Epidermal melanocyte (primary cell): ENCODE measurements around the gene ZNF391.
A peak's percentile ranks its signal among the peaks of the same experiment; 100 is the strongest.
"Not testable (repeated sequence)": the region's sequence is repeated elsewhere in the genome, so short reads cannot be mapped to it uniquely, and the experiment has no call there.

ENCODE experiments used
- DNase-seq: peaks from one replicate; pipeline ENCODE4 v3.0.0; 2011; ENCODE audit warnings: low spot score; ENCODE audit not compliant: insufficient read length

The ZNF391 gene

DNA sequence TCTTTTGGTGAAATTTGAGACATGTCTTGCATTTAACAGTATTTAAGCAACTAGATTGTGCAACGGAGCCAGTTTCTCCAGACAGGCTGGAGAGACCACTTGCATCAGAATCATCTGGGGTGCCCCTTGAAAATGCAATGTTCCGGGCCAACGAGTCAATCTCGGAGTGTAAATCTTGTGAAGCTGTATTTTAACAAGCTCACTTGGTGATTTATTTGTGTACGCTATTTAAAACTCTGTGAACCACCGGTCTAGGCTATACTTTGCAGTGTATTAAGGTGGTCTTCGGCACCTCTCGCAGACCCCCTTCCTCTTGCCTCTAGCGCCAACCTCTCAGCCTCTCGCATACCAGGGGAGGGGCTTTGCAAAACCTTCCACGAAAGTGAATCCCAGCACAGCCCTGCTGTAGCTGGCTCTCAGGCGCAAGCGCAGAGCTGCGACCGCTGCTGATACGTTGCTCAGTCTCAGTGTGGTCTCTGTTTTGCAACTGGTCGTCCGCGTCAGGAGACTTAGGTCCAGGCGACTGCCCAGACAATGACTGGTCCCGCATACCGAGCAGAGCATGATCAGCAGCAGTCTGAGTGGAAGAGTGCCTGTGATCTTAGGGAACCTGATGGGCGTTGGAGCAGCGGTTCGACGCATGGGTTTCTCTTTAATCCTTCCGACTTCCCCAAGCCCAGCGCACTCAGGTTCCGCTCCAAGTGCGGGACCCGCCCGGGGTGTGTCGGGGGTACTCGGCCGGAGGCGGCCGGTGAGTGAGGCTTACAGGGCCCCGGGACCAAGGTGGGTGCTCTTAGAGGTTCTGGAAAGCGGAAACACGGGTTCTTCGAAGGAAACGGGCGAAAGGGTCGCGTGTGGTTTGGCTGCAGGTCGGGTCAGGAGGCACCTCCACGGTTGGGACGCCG, at the start of gene ZNF391:
TSS of gene ZNF391 (plus strand) at position 467 of the 905 bp plus-strand sequence. CDS start 11,612 bp downstream, outside the sequence.
- peak; percentile 63 for DNase-seq

DNA sequence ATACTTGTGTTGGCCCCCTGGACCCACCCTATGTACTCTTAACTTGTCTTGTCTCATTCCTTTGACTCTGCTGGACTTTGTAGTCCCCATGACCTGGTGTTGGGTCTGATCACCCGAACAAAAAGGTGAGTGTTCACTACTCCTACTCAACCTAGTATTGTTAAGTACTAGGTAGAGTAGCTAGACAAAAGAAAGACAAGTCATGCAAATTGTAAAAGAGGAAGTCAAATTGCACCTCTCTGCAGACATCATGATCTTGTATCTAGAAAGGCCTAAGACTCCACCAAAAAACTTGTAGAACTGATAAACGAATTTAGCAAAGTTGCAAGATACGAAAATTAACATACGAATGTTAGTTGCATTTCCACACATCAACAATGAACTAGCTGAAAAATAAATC, 35.7 kb upstream of the ZNF391 start:
- no peak for DNase-seq

DNA sequence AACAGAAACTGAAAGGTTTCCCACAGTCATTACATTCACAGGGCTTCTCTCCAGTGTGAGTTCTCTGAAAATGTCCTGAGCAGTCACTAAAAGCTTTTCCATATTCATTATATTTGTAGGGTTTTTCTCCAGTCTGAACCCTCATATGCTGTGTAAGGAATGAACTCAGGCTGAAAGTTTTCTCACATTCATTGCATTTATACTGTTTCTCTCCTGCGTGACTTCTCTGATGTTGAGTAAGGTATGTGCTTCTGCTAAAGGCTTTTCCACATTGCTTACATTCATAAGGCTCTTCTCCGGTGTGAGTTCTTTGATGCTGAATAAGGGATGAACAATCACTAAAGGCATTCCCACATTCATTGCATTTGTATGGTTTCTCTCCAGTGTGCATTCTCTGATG, 29.8 kb upstream of the ZNF391 start:
- DNase-seq = no peak

DNA sequence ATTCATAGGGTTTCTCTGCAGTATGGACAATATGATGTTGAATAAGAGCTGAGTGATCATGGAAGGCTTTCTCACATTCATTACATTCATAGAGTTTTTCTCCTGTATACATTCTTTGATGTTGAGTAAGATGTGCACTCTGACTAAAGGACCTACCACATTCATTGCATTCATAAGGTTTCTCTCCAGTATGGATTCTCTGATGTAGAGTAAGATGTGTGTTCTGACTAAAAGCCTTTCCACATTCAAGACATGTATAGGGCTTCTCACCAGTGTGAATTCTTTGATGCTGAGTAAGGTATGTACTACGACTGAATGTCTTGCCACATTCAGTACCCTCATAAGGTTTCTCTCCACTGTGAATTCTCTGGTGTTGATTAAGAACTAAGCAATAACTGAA, 29.3 kb upstream of the ZNF391 start:
- no peak for DNase-seq

DNA sequence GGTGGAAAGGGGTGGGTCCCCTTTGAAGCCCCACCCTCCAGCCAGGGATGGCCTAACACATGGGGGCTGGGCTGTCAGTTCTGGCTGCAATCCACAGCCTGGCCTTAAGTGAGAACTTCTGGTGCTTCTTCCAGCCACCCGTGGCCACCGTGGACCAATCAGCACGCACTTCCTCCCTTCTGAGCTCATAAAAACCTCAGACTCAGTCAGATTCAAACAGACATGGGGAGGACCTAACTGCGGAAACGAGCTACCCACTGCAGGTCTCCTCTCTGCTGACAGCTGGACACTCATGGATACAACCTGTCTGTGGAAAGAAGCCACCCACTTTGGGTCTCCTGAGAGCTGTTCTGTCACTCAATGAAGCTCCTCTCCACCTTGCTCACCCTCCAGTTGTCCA, 20.4 kb upstream of the ZNF391 start:
- no peak for DNase-seq

DNA sequence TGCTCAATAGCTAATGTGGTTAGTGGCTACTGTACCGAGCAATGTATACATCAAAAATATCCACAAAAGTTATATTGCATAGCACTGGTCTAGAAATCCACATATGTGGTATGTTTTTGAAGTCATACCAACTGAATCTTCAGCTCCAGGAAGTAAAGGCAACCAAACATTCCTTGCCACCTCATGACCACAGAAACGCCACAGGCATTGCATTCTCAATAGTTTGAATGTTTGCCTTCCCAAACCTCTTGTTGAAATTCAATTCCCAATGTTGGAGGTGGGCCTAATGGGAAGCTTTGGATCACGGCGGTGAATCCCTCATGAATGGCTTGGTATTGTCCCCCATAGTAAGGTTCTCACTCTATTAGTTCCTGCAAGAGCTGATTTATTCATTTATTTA, 18.2 kb upstream of the ZNF391 start:
- DNase-seq = no peak

DNA sequence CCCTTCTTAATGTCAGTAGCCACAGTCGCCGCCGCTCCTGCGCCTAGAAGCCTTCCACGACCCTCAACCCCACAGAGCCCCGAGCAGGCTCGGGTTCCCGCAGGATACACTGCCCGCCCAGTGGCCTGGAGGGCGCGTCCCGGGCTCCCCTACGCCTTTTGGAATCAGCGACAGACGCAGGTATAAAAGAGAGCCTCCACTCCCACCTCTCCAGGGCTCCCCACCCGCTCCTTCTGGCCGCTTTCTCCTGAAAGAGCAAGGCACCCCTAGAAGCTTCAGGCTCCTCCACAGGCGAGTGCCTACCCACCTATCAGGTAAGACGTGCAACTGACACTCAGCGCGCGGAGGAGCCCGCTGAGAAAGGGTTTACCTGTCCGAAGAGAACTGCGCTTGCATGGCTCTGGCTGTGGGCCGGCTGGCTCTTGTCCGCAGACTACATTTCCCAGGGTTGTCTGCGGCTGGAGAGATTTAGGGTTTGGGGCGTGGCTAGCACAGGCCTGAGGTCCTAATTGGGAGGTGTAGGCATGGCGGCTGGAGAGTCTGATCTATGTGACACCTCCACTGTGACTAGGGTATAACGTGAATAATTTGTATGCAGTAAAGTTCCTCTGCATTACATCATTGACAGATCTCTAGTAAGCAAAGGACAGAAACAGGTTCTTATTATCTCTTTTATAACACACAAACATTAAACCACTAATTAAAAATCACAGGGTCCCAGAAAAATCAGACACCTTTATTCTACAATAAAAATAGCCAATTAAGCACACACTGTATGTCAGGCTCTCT, 13.5 kb upstream of the ZNF391 start:
- peak; percentile 44 for DNase-seq

DNA sequence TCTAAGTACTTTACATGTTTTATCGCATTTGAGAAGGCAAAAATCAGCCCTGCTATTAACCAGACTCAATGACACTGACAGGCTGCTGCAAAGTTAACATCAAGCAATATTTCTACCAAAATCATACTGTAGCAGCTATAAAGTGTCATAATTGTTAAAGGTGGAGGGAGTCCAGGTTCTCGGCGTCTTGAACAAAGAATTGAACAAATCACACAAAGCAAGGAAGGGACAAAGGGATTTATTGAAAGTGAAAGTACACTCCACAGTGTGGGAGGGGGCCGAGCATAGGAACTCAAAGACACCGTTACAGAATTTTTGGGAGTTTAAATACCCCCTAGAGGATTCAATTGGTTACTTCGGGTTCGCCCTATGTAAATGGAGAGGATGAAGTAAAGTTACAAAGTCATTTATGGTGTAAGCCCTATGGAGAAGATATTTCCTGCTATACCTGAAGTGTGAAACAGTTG, 12.9 kb upstream of the ZNF391 start:
- DNase-seq = no peak

DNA sequence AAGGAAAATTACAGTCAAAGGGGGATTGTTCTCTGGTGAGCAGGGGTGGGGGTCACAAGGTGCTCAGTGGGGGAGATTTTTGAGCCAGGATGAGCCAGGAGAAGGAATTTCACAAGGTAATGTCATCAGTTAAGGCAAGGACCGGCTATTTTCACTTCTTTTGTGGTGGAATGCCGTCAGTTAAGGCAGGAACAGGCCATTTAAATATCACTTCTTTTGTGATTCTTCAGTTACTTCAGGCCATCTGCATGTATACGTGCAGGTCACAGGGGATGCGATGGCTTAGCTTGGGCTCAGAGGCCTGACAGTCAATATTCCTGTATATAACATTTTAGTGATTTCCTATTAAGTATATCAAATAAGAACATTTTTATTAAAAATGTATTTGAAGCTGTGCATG, 10.2 kb upstream of the ZNF391 start:
- not testable (repeated sequence) for DNase-seq

DNA sequence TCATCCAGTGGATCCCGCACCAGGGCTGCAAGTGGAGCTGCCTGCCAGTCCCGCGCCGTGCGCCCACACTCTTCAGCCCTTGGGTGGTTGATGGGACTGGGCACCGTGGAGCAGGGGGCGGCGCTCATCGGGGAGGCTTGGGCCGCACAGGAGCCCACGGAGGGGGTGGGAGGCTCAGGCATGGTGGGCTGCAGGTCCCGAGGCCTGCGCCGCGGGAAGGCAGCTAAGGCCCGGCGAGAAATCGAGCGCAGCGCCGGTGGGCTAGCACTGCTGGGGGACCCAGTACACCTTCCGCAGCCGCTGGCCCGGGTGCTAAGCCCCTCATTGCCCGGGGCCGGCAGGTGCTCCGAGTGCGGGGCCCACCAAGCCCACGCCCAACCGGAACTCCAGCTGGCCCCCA, 7.6 kb upstream of the ZNF391 start:
- DNase-seq = not testable (repeated sequence)

DNA sequence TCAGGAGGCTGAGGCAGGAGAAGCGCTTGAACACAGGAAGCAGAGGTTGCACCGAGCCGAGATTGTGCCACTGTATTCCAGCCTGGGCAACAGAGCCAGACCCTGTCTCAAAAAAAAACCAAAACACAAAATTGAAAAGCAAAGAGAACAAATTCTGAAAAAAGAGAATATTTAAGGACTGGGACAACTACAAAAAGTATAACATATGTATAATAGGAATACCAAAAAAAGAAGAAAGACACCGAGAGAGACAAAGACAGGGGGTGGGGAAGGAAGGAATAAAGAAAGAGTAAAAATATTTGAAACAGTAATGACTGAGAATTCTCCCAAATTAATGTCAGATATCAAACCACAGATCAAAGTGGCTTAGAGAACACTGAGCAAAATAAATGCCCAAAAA, 5.5 kb upstream of the ZNF391 start:
- no peak for DNase-seq

DNA sequence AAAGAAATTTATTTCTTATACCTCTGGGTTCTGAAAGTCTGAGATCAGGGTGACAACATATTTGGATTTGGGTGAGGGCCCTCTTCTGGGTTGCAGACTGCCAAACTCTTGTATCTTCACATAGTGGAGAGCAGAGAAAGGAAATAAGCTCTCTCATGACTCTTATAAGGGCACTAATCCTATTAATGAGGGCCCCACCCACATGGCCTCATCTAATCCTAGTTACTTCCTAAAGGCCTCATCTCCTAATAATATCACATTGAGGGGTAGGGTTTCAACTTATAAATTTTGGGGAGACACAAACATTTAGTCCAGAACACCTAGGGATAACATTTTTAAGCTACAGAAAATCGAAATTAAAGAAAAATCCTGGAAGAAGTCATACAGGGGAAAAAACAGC, 5.1 kb upstream of the ZNF391 start:
- no peak for DNase-seq

DNA sequence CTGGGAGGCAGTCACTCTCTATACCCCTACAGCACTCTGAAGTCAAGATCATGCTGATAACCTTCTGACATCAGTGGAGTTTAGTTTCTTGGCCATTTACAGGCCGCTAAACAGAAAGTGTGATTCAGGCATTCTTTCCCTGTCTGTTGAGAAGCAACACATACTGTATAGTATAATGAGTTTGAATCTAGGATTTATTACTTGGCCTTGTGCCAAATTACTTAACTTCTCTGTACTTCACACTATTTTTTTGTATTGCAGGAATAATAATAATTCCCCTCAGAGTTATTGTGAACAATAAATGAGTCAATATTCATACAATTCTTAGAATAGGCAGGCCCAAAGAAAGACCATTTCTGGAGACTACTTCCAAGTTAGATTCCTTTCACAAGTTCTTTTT, 4.1 kb downstream of the ZNF391 start:
- no peak for DNase-seq

DNA sequence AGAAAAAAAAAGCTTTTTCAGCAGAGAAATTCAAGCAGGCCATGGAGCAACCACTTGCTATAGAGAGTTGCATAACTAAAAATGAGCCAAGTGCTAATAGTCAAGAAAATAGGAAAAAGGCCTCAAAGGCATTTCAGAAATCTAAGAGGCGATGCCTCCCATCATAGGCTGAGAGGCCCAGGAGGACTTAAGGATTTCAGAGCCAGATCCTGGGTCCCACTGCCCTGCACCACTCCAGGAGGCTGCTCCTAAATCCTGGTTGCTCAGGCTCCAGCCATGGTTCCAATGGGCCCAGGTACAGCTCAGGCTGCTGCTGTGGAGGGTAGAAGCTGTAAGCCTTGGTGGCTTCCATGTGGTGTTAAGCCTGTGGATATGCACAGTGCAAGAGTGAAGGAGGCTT, 5.5 kb downstream of the ZNF391 start:
- DNase-seq = no peak

DNA sequence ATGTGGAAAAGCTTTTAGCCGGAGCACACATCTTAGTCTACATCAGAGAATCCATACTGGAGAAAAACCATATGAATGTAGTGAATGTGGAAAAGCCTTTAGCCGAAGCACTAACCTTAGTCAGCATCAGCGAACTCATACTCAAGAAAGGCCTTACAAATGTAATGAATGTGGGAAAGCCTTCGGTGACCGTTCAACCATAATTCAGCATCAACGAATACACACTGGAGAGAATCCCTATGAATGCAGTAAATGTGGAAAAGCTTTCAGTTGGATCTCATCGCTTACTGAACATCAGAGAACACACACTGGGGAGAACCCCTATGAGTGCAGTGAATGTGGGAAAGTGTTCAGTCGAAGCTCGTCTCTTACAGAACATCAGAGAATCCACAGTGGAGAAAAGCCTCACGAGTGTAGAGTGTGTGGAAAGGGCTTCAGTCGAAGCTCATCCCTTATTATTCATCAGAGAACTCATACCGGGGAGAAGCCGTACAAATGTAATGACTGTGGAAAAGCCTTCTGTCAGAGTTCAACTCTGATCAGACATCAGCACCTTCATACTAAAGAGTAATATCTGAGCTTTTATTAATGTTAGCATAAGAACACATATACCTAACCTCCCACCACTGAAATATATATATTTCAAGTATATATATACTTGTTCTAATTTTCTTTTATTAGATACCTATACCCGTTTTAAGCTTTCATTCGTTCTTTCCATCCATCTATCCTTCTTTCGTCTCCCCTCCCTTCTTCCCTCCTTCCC, 12.5 kb downstream of the ZNF391 start:
- no peak for DNase-seq

DNA sequence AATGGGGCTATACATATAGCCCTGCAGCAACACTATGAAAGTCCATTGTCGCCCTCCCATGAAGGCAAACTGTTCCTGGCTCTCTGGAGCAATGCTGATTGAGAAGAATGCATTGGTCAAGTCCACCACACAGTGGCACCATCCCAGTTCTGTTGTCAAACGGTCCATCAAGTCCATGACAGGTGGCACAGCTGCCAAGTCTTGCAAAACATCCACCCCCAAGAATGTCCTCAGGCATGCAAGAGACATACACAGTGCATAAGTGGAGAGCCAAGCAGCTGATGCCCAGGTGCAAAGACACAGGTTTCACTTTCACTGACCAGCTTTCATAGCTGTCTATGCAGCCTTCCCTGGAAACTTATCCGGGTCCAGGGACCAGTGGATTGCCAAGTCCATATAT, 17.5 kb downstream of the ZNF391 start:
- DNase-seq = no peak

DNA sequence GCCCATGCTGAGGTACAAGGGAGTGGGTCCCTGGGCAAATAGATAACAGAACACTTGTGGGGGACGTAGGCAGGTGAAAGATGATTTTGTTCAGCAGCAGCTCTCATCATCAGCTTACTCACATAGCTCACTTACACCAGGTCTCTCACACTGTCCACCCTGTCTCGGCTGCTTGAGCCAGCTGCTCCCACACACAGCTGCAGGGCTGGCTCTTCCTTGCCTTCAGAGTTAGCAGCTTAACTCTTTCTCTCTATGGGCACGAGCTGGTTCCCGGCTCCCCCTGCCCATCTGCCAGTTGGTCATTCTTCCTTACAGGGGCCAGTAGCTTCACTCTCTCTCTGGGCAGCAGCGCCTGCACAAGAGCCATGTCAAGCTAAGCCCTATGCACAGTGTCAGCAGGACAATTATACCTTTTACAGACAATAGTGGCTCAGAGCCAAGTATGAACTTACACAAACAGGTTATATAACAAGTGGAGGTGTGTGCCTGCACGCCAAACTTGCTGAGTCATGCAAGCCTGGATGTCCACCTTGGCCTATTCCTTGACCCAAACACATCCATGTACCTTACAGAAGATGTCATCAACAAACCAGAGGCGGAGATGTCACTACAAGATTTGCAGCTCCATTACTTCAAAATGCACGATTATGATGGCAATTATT, 18.7 kb downstream of the ZNF391 start:
- DNase-seq = no peak

DNA sequence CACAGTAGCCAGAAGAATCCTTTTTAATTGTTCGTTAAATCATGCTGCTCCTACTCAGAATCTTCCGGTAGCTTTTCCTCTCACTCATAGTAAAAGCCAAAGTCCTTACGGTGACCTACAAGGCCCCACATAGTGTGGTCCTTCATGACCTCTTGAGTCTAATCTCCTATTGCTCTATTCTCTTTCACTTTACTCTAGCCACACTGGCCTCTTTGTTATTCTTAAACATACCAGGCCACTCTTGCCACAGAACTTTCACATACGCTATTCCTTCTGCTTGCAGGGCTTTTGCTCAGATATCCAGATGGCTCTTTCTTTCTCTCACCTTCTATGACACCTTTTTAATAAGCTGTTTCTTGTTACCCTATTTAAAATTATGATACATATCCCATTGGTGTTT, 25.7 kb downstream of the ZNF391 start:
- DNase-seq = no peak

DNA sequence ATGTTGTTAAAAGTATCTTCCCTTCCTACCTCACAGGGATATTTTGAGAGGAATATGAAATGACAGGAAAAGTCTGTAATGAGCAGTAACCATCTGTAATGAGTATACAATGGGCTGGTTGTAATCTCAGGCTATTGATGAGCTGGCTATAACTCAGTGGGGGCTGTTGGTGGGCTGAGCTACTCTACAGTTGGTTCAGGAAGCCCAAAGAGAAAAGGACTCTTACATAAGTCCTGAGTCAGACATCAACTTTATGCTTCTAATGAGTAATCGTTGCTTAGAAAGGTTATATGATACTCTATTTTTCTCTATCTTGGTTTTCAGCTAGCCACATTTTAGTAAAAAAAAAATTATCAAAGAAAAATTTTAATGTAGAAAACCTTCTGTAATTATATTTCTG, 26.4 kb downstream of the ZNF391 start:
- DNase-seq = no peak

DNA sequence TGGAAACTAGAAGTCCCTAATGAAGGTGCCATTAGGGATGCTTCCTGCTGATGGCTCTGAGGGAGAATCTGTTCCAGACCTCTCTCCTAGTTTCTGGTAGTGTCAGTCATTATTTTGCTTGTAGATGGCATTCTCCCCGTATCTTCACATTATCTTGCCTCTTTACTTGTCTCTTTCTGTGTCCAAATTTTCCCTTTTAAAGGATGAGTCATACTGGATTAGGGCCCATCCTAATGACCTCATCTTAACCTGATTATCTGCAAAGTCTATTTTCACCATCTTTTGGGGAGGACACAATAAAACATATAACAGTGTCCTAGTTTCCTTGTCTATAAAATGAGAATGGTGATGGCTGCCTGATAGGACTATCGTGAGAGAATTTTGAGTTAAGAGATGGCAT, 27.3 kb downstream of the ZNF391 start:
- no peak for DNase-seq

DNA sequence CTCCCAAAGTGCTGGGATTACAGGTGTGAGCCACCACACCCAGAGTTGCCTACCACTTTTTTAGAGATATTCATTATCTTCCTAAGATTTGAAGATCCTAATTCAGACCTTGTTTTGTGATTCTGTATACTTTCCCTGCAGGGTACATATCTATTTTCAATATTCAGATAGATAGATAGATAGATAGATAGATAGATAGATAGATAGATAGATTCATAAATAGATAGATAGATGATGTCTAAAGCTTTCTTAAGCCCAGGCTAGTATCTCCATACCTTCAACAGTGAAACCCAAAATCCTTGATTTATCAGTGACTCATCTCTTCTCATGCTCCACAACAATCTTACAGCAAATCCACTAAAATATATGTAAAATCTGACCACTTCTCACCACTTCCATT, 30.8 kb downstream of the ZNF391 start:
- no peak for DNase-seq
